H1 (cell line): ENCODE data around the gene MARK4. TPM values are rescaled to one million over a fixed set of nuclear protein-coding genes. Genes with fewer than 3 reads are reported as not detected.

Experiments used
- ASH2L ChIP-seq: fragments of 200-600, 300-600 bp; sonication (generic); IDR thresholded peaks from one replicate; pipeline ENCODE4 v1.7.1; 2017; ENCODE audit warnings: low read length
- ATF3 ChIP-seq: IDR thresholded peaks from 2 replicates; pipeline ENCODE4 v1.6.1; 2011; ENCODE audit warnings: low read depth, mild to moderate bottlenecking, low read length; ENCODE audit not compliant: insufficient read depth
- GABPA ChIP-seq: IDR thresholded peaks from 2 replicates; pipeline ENCODE4 v1.6.1; 2011; ENCODE audit warnings: mild to moderate bottlenecking, low read length, moderate library complexity, borderline replicate concordance; ENCODE audit not compliant: insufficient read depth
- GTF2F1 ChIP-seq: IDR thresholded peaks from 2 replicates; pipeline ENCODE4 v1.6.1; 2012; ENCODE audit warnings: low read depth, low read length, improper control_type of control experiment, borderline replicate concordance
- MAFK ChIP-seq: IDR thresholded peaks from 2 replicates; pipeline ENCODE4 v1.6.1; 2012; ENCODE audit warnings: low read depth, mild to moderate bottlenecking, improper control_type of control experiment, low read length
- RBBP5 ChIP-seq: IDR thresholded peaks from 2 replicates; pipeline ENCODE4 v1.7.1; 2012; ENCODE audit warnings: low read depth, mild to moderate bottlenecking, inconsistent platforms, low read length, moderate library complexity, borderline replicate concordance
- RFX5 ChIP-seq: IDR thresholded peaks from 2 replicates; pipeline ENCODE4 v1.6.1; 2011; ENCODE audit warnings: low read depth, low read length, improper control_type of control experiment, borderline replicate concordance
- TAF1 ChIP-seq: IDR thresholded peaks from 2 replicates; pipeline ENCODE4 v1.6.1; 2011; ENCODE audit warnings: mild to moderate bottlenecking, low read depth, low read length
- TBP ChIP-seq: IDR thresholded peaks from 2 replicates; pipeline ENCODE4 v1.6.1; 2011; ENCODE audit warnings: low read depth, low read length, improper control_type of control experiment
- YY1 ChIP-seq: IDR thresholded peaks from 2 replicates; pipeline ENCODE4 v1.6.1; 2011; ENCODE audit warnings: low read depth, mild to moderate bottlenecking, low read length
- polyA plus RNA-seq, 7 experiments: library from polyadenylated mRNA; depleted of rRNA in 3 of 7; stranded (reverse) in 5 of 7; unstranded in 2 of 7; fragments of >200 nt in 5 of 7; fragments of 200-250 nt in 2 of 7; gene quantifications; 1 replicate in 5 of 7; 2 replicates in 1 of 7; 4 replicates in 1 of 7; pipeline versions ENCODE4 v1.2.1 to v1.2.3, GENCODE V29; 2011 to 2013; ENCODE audit warnings: missing spikeins in 2 of 7, mixed read lengths in 2 of 7
- total RNA-seq: library from RNA; stranded (reverse); fragmentation: NEBNext Ultra II Directional; extraction: Animal tissue kit (Norgen Biotek cat#: 25700); gene quantifications from 2 replicates; pipeline ENCODE4 v1.2.1, GENCODE V29; 2021

MARK4 gene
- total and polyA plus RNA-seq, 2 of the 8 experiments (the other 6 are each of a cell fraction or from before 2014, with no cell fraction given), result 12.3 to 49.8 TPM

- TF ChIP-seq MAFK (no peak), RBBP5 (no peak), TAF1 (no peak), ATF3 (no peak), GTF2F1 (no peak), TBP (no peak), GABPA (no peak), YY1 (no peak), ASH2L (no peak), RFX5 (no peak)
- TF ChIP-seq, all 59 proteins: peak for 0
Measured at GRCh38 chr19:45336696-45337251, 85.7 kb downstream of the MARK4 start (continued).
